ENCODE results near the gene HSPA1B.
"Not testable (repeated sequence)": the region's sequence is repeated elsewhere in the genome, so short reads cannot be mapped to it uniquely, and the experiment has no call there.

The HSPA1B gene

GRCh38 chr6:31829633-31830283 is 2.2 kb downstream of the HSPA1B start:
- DNase-seq, result peak; percentile 43

DNA sequence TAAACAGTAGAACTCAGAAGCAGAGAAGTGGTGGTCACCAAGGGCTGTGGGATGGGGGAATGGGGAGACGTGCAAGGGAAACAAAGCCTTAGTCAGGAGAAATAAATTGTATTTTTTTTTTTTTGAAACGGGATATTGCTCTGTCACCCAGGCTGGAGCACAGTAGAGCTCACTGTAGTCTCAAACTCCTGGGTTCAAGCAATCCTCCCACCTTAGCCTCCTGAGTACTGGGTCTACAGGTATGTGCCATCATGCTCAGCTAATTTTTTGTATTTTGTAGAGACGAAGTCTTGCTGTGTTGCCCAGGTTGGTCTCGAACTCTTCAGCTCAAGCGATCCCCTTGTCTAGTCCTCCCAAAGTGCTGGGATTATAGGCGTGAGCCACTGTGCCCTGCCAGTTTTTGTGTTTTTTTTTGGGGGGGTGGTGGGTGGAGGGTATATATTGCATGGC is 3.4 kb downstream of the HSPA1B start:
- no peak for DNase-seq

- no peak for DNase-seq
Observed at GRCh38 chr6:31831350-31832215, 4.0 kb downstream of the HSPA1B start.

GRCh38 chr6:31834367-31835250 is 7.1 kb downstream of the HSPA1B start:
- DNase-seq, result peak; percentile 64

- no peak for DNase-seq
Observed at GRCh38 chr6:31836047-31836473, 8.5 kb downstream of the HSPA1B start.

- no peak for DNase-seq
Observed at GRCh38 chr6:31836474-31837368, 9.2 kb downstream of the HSPA1B start.

DNA sequence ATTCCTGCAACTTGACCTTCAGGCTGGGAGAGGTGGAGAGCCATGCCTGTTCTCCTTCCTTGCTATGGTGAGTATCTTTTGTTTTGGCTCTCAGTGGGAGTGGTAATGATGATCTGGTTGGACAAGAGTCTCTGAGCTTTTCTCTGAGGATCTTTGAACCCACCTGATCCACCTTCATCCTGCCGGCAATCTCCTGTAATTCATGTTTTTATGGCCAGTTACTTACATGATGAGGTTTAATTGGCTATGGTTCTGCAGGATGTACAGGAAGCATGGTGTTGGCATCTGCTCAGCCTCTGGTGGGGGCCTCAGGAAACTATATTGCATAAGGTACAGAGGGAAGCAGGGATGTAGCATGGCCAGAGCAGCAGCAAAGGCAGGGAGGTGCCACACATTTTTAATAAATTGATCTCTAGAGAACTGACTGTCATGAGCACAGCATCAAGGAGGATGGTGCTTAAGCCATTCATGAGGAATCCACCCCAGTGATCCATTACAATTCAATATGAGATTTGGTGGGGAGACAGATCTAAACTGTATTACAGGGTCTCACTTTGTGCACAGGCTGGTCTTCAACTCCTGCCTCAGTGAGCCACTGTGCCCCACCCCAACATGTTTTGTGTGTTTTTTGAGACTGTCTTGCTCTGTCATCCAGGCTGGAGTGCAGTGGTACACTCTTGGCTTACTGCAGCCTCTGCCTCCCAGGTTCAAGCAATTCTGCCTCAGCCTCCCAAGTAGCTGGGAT is 10.0 kb downstream of the HSPA1B start:
- DNase-seq, result no peak

DNA sequence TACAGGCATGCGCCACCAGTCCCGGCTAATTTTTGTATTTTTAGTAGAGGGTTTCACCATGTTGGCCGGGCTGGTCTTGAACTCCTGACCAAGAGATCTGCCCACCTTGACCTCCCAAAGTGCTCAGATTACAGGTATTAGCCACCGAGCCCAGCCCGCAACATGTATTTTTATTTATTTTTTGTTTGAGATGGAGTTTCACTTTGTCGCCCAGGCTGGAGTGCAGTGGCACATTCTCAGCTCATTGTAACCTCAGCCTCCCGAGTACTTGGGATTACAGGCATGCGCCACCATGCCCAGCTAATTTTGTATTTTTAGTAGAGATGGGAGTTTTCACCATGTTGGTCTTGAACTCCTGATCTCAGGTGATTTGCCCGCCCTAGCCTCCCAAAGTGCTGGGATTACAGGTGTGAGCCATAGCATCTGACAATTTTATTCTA is 10.6 kb downstream of the HSPA1B start:
- DNase-seq, result not testable (repeated sequence)

DNA sequence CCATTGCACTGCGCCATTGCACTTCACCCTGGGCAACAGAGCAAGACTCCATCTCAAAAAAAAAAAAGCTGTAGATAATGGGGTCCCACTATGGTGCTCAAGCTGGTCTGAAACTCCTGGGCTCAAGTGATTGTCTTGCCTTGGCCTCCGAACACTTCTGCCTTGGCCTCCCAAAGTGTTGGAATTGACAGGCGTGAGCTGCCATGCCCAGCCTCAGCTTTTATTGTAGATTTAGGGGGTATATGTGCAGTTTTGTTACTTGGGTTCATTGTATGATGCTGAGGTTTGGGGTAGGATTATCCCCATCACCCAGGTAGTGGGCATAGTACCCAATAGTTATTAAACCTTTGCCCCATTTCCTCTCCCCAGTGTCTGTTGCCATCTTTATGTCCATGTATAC is 11.4 kb downstream of the HSPA1B start:
- DNase-seq, result no peak

- DNase-seq, result not testable (repeated sequence)
Observed at GRCh38 chr6:31839779-31840126, 12.2 kb downstream of the HSPA1B start.

DNA sequence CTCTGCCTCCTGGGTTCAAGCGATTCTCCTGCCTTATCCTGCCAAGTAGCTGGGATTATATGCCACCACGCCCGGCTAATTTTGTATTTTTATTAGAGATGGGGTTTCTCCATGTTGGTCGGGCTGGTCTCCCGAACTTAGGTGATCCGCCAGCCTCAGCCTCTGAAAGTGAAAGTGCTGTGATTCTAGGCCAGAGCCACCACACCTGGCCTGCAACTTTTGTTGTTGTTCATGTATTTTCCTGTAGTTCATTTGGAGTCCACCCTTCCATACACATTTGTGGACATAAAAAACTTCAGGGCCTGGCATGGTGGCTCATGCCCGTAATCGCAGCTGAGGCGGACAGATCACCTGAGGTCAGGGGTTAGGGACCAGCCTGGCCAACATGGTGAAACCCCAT is 14.5 kb downstream of the HSPA1B start:
- no peak for DNase-seq

- no peak for DNase-seq
Observed at GRCh38 chr6:31844507-31844906, 17.0 kb downstream of the HSPA1B start.

- DNase-seq, result no peak
Observed at GRCh38 chr6:31847276-31847978, 19.9 kb downstream of the HSPA1B start.

DNA sequence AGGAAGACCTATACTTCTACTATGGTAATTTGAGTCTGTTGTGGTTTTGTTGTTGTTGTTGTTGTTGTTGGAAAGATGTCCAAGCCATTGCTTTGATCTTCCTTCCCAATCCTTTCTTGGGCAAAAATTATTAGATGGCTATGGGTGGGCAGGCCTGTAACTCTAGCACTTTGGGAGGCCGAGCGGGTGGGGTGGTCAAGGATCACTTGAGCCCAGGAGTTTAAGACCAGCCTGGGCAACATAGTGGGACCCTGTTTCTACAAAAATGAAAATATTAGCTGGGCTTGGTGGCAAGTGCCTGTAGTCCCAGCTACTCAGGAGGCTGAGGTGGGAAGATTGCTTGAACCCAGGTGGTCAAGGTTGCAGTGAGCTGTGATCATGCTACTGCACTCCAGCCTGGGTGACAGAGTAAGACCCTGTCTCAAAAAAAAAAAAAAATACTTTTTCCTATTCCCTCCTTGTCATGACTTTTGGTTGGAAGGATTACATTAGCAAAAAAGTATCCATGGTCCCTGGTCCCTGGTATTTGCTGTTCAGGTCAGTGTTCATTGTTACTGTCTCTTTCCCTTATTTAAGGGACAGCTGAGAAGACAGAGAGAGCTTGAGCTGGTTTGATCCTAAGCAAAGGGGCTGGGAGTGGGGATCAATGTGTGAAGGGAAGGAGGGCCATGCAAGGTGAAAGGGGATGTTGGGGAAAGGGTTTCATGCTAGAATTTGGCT is 23.4 kb downstream of the HSPA1B start:
- DNase-seq, result no peak

- no peak for DNase-seq
Observed at GRCh38 chr6:31851485-31851832, 23.9 kb downstream of the HSPA1B start.

GRCh38 chr6:31851980-31852718 is 24.6 kb downstream of the HSPA1B start:
- not testable (repeated sequence) for DNase-seq

GRCh38 chr6:31857774-31858173 is 30.2 kb downstream of the HSPA1B start:
- not testable (repeated sequence) for DNase-seq

DNA sequence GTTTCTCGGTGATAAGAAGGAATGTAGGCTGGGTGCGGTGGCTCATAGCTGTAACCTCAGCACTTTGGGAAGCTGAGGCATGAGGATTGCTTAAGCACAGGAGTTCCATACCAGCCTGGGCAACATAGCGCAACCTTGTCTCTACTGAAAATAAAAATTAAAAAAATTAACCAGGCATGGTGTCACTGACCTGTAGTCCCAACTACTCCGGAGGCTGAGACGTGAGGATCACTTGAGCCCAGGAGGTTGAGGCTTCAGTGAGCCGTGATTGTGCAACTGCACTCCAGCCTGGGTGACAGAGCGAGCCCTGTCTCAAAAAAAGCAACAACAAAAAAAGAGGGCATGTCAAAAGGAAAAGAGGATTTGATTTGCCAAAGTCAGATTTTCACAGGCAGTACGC is 31.2 kb downstream of the HSPA1B start:
- no peak for DNase-seq

- DNase-seq, result no peak
Observed at GRCh38 chr6:31859923-31860322, 32.4 kb downstream of the HSPA1B start.
